ENCODE data around the gene SPHK1.

DNA sequence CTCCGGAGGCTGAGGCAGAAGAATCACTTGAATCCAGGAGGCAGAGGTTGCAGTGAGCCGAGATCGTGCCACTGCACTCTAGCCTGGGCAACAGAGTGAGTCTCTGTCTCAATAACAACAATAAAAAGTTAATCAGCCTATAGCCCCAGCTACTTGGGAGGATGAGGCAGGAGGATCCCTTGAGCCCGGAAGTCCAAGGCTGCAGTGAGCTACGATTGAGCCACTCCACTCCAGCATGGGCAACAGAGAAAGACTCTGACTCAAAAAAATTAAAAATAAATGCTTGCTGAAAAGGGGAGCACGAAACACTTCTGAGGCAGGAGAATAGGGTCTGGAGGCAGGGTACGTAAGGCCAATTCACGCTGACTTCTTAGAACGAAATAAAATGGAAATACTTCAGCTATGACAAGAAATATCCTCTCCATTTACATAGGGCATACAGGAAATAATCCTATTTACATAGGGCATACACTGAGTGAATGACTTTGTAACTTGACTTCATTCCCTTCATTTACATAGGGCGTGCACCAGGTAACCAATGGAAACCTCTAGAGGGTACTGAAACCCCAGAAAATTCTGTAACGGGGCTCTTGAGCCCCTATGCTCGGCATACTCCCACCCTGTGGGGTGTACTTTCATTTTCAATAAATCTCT lies 27.5 kb upstream of the SPHK1 start:
- TF ChIP-seq POLR2AphosphoS5 (IDR thresholded peaks at IDR 0.05) = no peak
- TF ChIP-seq, protein P1, sequence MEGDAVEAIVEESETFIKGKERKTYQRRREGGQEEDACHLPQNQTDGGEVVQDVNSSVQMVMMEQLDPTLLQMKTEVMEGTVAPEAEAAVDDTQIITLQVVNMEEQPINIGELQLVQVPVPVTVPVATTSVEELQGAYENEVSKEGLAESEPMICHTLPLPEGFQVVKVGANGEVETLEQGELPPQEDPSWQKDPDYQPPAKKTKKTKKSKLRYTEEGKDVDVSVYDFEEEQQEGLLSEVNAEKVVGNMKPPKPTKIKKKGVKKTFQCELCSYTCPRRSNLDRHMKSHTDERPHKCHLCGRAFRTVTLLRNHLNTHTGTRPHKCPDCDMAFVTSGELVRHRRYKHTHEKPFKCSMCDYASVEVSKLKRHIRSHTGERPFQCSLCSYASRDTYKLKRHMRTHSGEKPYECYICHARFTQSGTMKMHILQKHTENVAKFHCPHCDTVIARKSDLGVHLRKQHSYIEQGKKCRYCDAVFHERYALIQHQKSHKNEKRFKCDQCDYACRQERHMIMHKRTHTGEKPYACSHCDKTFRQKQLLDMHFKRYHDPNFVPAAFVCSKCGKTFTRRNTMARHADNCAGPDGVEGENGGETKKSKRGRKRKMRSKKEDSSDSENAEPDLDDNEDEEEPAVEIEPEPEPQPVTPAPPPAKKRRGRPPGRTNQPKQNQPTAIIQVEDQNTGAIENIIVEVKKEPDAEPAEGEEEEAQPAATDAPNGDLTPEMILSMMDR (IDR thresholded peaks at IDR 0.05) = no peak
- TF ChIP-seq POLR2A (IDR thresholded peaks at IDR 0.05) = no peak
